Gastrocnemius medialis (tissue), 4 donors: Measurements from ENCODE around the gene UBE4B. TPM values are rescaled to one million over a fixed set of nuclear protein-coding genes. Genes with fewer than 3 reads are reported as not detected.

Experiments used
- ATAC-seq, 2 donors: fragments of 150-250 bp; one replicate each; pipeline ENCODE4 v1.9.1; 2016
- DNase-seq, 2 donors: peaks; one replicate each; pipeline ENCODE4 v3.0.0-alpha.2; 2019
- H3K27ac ChIP-seq, 4 donors: fragments of 200-600 bp; sonication (generic); 1 replicate in 1 of 4; 2 replicates in 3 of 4; pipeline ENCODE4 v1.5.1; 2016 to 2018; ENCODE audit warnings: mild to moderate bottlenecking in 2 of 4, moderate library complexity in 1 of 4
- H3K27me3 ChIP-seq, 3 donors: fragments of 200-600 bp; sonication (generic) in 2 of 3; 1 replicate in 1 of 3; 2 replicates in 2 of 3; pipeline versions ENCODE4 v1.5.1 to v1.6.0; 2016 to 2019; ENCODE audit warnings: mild to moderate bottlenecking in 1 of 3, moderate library complexity in 1 of 3
- H3K36me3 ChIP-seq, 2 donors: fragments of 200-600 bp; sonication (generic) in 1 of 2; one replicate each; pipeline ENCODE4 v1.5.1; 2017 to 2018
- H3K4me1 ChIP-seq, 2 donors: fragments of 200-600 bp; sonication (generic) in 1 of 2; one replicate each; pipeline ENCODE4 v1.5.1; 2016 to 2017; ENCODE audit warnings: mild to moderate bottlenecking in 2 of 2
- H3K4me3 ChIP-seq, 4 donors: fragments of 200-600 bp; sonication (generic) in 3 of 4; 1 replicate in 1 of 4; 2 replicates in 3 of 4; pipeline ENCODE4 v1.5.1; 2016 to 2019; ENCODE audit warnings: mild to moderate bottlenecking in 2 of 4
- H3K9me3 ChIP-seq, 3 donors: fragments of 200-600 bp; sonication (generic) in 2 of 3; 1 replicate in 1 of 3; 2 replicates in 2 of 3; pipeline ENCODE4 v1.5.1; 2016 to 2019
- POLR2A ChIP-seq, 2 donors: fragments of 450-650 bp; IDR thresholded peaks; one replicate each; pipeline ENCODE4 v1.6.1; 2017; ENCODE audit warnings: antibody characterized with exemption in 2 of 2, mild to moderate bottlenecking in 2 of 2, moderate library complexity in 2 of 2
- in situ Hi-C, 4 donors: fragments of 200-750 bp; cut with MboI; loops; one replicate each; pipeline versions ENCODE4 v1.15.0 to v1.8.0; 2017; ENCODE audit warnings: low sequenced_read_pairs in 4 of 4
- intact Hi-C: fragments of 100-400 bp; cut with DNase I; formaldehyde crosslinking; loops from one replicate; pipeline ENCODE4 v1.15.1; 2023; ENCODE audit warnings: low total_unique reads
- total RNA-seq, 4 donors: library from RNA; depleted of rRNA; stranded (reverse); fragments of >200 nt; gene quantifications; one replicate each; pipeline versions ENCODE4 v1.1.0 to v1.2.3, GENCODE V29; 2016
- TF ChIP-seq, protein P1 (sequence below), 5 experiments: fragments of 450-650 bp in 3 of 5; fragments of 200-600 bp in 2 of 5; sonication (generic) in 2 of 5; IDR thresholded peaks in 4 of 5; conservative IDR thresholded peaks in 1 of 5; 1 replicate in 4 of 5; 2 replicates in 1 of 5; pipeline ENCODE4 v1.5.1; 2016 to 2019; ENCODE audit warnings: antibody characterized with exemption in 5 of 5, mild to moderate bottlenecking in 3 of 5, moderate library complexity in 3 of 5

UBE4B gene
- total RNA-seq, 4 donors from 2014 or later, result 42.6 to 143 (median 98.2) TPM

- in situ Hi-C loops, result no loop called here
- DNase-seq, result no peak
- no peaks in the 10 kb centered on the region for H3K27me3 ChIP-seq
- intact Hi-C loops, result no loop called here
- H3K9me3 ChIP-seq, result no peaks in the 10 kb centered on the region
- no peak overlapping the region for H3K27ac ChIP-seq
- peaks cover 0 to 6% of the 10 kb centered on the region in 2 donors for H3K4me1 ChIP-seq
- ATAC-seq, result no peak
- H3K4me3 ChIP-seq, result no peak overlapping the region
- H3K36me3 ChIP-seq, result peaks cover 0 to 48% of the 10 kb centered on the region in 2 donors
- no peak for TF ChIP-seq POLR2A (IDR thresholded peaks at IDR 0.05)
- TF ChIP-seq, protein P1, sequence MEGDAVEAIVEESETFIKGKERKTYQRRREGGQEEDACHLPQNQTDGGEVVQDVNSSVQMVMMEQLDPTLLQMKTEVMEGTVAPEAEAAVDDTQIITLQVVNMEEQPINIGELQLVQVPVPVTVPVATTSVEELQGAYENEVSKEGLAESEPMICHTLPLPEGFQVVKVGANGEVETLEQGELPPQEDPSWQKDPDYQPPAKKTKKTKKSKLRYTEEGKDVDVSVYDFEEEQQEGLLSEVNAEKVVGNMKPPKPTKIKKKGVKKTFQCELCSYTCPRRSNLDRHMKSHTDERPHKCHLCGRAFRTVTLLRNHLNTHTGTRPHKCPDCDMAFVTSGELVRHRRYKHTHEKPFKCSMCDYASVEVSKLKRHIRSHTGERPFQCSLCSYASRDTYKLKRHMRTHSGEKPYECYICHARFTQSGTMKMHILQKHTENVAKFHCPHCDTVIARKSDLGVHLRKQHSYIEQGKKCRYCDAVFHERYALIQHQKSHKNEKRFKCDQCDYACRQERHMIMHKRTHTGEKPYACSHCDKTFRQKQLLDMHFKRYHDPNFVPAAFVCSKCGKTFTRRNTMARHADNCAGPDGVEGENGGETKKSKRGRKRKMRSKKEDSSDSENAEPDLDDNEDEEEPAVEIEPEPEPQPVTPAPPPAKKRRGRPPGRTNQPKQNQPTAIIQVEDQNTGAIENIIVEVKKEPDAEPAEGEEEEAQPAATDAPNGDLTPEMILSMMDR (IDR thresholded peaks at IDR 0.05 in 4 of 5, conservative IDR thresholded peaks at IDR 0.05 in 1 of 5), result no peak
Observed at GRCh38 chr1:10173582-10173981, 140.8 kb downstream of the UBE4B start.

DNA sequence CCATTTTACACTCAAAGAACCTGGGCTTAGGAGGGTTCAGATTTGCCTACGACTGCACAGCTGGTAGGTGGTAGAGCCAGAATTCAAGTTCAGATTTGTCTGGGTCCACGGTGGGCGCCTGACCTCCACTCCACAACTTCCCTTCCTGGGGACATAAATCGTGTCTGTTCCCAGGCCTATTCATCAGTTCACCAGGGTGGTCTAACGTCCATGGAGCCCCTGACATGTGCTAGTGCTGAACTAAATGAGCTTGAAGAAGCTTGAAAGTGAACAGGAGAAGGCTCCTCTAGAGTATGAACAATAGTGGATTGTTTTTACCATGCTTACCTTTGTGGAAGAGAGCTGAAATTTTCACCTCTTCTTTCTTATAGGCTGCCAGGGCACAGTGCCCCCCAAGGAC, 145.1 kb downstream of the UBE4B start:
- in situ Hi-C loops (no loop called here), intact Hi-C loops (no loop called here)
- H3K9me3 ChIP-seq, result no peaks in the 10 kb centered on the region
- peak overlapping the region in 2 of 4 donors; percentile 18 to 56 for H3K27ac ChIP-seq
- no peak for DNase-seq
- no peak for ATAC-seq
- no peak overlapping the region for H3K4me3 ChIP-seq
- H3K4me1 ChIP-seq, result peaks cover 6 to 20% of the 10 kb centered on the region in 2 donors
- TF ChIP-seq POLR2A (IDR thresholded peaks at IDR 0.05), result no peak
- TF ChIP-seq, protein P1 (IDR thresholded peaks at IDR 0.05 in 4 of 5, conservative IDR thresholded peaks at IDR 0.05 in 1 of 5), result no peak
- peaks cover 0 to 51% of the 10 kb centered on the region in 2 donors for H3K36me3 ChIP-seq
- no peaks in the 10 kb centered on the region for H3K27me3 ChIP-seq

DNA sequence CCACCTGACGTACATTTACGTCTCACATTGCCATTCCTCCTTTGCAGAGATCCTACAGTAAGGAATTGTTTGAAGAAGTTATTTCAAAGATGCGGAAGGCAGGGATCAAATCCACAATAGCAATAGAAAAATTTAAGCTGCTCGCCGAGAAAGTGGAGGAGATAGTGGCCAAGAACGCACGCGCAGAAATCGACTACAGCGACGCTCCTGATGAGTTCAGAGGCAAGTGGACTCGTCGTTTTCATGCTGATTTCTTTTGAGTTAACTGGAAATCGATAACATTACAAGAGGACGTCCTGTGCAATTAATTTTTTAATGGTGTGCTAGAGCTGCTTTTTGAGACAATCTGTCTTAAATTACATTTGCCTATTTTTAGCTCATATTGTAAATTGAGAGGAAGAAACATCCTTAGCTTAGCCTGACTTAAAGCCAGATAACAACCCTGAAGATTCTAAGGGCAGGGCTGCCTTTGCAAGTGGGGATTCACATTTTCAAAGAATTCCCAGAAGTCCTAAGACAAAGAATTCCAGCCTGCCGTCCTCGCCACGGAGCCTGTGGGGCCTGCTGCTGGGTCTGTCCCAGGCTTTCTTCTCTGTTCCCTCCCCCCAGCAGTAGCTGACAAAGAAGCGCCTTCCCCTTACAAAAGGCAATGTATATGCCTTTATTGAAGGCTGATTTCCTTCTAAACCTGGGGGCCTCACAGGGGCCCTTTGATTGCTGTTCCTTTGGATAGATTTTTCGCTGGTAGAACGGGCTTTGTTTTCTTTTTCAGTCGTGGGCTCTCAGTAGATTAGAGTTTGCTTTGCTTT, 146.0 kb downstream of the UBE4B start:
- intact Hi-C loops (no loop called here), in situ Hi-C loops (no loop called here)
- ATAC-seq, result no peak
- H3K36me3 ChIP-seq, result peaks cover 0 to 42% of the 10 kb centered on the region in 2 donors
- peaks cover 6 to 20% of the 10 kb centered on the region in 2 donors for H3K4me1 ChIP-seq
- peak overlapping the region; percentile 31 to 66 (median 54) for H3K27ac ChIP-seq
- TF ChIP-seq, protein P1 (IDR thresholded peaks at IDR 0.05 in 4 of 5, conservative IDR thresholded peaks at IDR 0.05 in 1 of 5), result no peak
- no peak for TF ChIP-seq POLR2A (IDR thresholded peaks at IDR 0.05)
- no peaks in the 10 kb centered on the region for H3K27me3 ChIP-seq
- DNase-seq, result no peak
- H3K9me3 ChIP-seq, result no peaks in the 10 kb centered on the region
- no peak overlapping the region for H3K4me3 ChIP-seq

DNA sequence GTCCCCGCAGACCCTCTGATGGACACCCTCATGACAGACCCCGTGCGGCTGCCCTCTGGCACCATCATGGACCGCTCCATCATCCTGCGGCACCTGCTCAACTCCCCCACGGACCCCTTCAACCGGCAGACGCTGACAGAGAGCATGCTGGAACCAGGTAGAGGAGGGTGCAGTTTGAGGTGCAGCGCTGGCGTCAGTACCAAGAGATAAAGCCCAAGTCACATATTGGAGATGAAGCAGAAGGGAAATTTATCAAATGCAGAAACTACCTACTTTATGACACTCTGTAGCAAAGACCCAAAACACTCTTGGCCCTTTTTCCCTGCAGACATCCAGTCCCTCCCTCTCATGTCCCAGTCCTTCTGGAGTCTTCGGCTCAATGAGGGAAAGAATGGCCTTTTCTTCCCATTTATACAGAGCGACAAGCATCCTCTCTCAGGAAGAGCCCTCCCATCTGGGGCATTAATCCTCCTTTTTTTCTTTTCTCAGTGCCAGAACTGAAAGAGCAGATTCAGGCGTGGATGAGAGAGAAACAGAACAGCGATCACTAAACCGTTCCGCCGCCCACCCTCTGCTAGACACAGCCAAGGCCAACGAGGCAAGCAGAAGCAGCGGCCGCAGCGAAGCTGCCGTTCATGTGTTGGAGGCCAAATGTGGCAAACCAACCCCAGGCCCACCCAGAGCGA, 146.8 kb downstream of the UBE4B start:
- no peak for DNase-seq
- intact Hi-C loops, result no loop called here
- H3K9me3 ChIP-seq, result no peaks in the 10 kb centered on the region
- no peaks in the 10 kb centered on the region for H3K27me3 ChIP-seq
- peak overlapping the region in 3 of 4 donors; percentile 52 to 66 (median 56) for H3K27ac ChIP-seq
- H3K4me1 ChIP-seq, result peaks cover 6 to 20% of the 10 kb centered on the region in 2 donors
- no peak overlapping the region for H3K4me3 ChIP-seq
- H3K36me3 ChIP-seq, result peaks cover 0 to 39% of the 10 kb centered on the region in 2 donors
- ATAC-seq, result no peak
- in situ Hi-C loops, result no loop called here
- no peak for TF ChIP-seq POLR2A (IDR thresholded peaks at IDR 0.05)

DNA sequence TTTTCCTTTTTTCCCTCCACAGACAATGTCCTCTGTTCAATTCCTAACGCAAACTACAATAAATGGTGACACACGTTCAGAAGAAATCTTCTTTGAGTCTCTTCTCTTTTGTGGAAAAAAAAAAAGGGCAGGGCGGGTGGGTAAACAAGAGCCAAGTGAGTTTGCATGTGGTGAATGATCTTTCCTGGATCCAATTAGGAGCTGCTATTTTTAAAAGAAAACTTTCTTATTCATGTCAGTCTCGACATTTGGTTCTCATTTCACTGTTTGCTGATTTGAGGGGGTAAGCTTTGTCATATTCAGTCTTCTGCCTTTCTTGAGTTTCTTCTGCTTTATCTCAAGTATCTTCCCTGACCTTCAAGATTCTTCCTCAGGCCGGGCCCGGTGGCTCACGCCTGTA, 148.4 kb downstream of the UBE4B start:
- no peak for DNase-seq
- TF ChIP-seq, protein P1 (IDR thresholded peaks at IDR 0.05 in 4 of 5, conservative IDR thresholded peaks at IDR 0.05 in 1 of 5), result no peak
- TF ChIP-seq POLR2A (IDR thresholded peaks at IDR 0.05), result no peak
- Histone ChIP-seq H3K27ac (no peak overlapping the region), H3K4me1 (peaks cover 6 to 20% of the 10 kb centered on the region in 2 donors), H3K27me3 (no peaks in the 10 kb centered on the region), H3K36me3 (peaks cover 0 to 33% of the 10 kb centered on the region in 2 donors), H3K4me3 (no peak overlapping the region), H3K9me3 (no peaks in the 10 kb centered on the region)
- intact Hi-C loops, result no loop called here
- no peak for ATAC-seq
- in situ Hi-C loops, result no loop called here
